ENCODE data around the gene ACSL5. TPM values are rescaled to one million over a fixed set of nuclear protein-coding genes. Genes with fewer than 3 reads are reported as not detected.

ACSL5 gene
- total and polyA plus RNA-seq, 2 donors = 13.0 to 15.9 TPM

GRCh38 chr10:112434988-112435619 is 61.2 kb downstream of the ACSL5 start:
- Histone ChIP-seq H3K4me3 (ENCODE audit: low read length in 2 of 2) (no peak overlapping the region), H3K36me3 (ENCODE audit: control insufficient read depth in 2 of 2, insufficient read depth in 2 of 2, low read length in 1 of 2) (peaks cover 26 to 54% of the 10 kb centered on the region in 2 donors), H3K27ac (ENCODE audit: low read depth in 1 of 2, low read length in 1 of 2) (no peak overlapping the region), H3K9me3 (ENCODE audit: control insufficient read depth in 2 of 2, insufficient read depth in 1 of 2, low read length in 1 of 2) (no peaks in the 10 kb centered on the region), H3K4me1 (ENCODE audit: control insufficient read depth in 2 of 2, insufficient read depth in 2 of 2, low read length in 2 of 2) (no peaks in the 10 kb centered on the region), H3K27me3 (ENCODE audit: control insufficient read depth in 2 of 2, insufficient read depth in 1 of 2, low read length in 1 of 2) (no peaks in the 10 kb centered on the region)
- WGBS = 98% methylated on average over 2 of the region's 2 CpGs
- DNase-seq (ENCODE audit: low read depth in 6 of 9, low spot score in 9 of 9) = peak in 4 of 9 donors; percentile 7 to 37 (median 18)

GRCh38 chr10:112438356-112438755 is 64.4 kb downstream of the ACSL5 start:
- 99% methylated on average over 4 of the region's 4 CpGs for WGBS
- H3K27ac ChIP-seq (ENCODE audit: low read depth in 1 of 2, low read length in 1 of 2) = no peak overlapping the region

GRCh38 chr10:112441520-112441919 is 67.6 kb downstream of the ACSL5 start:
- DNase-seq (ENCODE audit: low read depth in 6 of 9, low spot score in 9 of 9) = no peak
- WGBS = 93% methylated on average over 1 of the region's 1 CpG
- Histone ChIP-seq H3K27ac (ENCODE audit: low read depth in 1 of 2, low read length in 1 of 2) (no peak overlapping the region), H3K4me1 (ENCODE audit: control insufficient read depth in 2 of 2, insufficient read depth in 2 of 2, low read length in 2 of 2) (peaks cover 2 to 5% of the 10 kb centered on the region in 2 donors), H3K36me3 (ENCODE audit: control insufficient read depth in 2 of 2, insufficient read depth in 2 of 2, low read length in 1 of 2) (peaks cover 34 to 43% of the 10 kb centered on the region in 2 donors), H3K4me3 (ENCODE audit: low read length in 2 of 2) (no peak overlapping the region), H3K27me3 (ENCODE audit: control insufficient read depth in 2 of 2, insufficient read depth in 1 of 2, low read length in 1 of 2) (no peaks in the 10 kb centered on the region), H3K9me3 (ENCODE audit: control insufficient read depth in 2 of 2, insufficient read depth in 1 of 2, low read length in 1 of 2) (no peaks in the 10 kb centered on the region)

More at GRCh38 chr10:112438356-112438755, 64.4 kb downstream of the ACSL5 start:
- no peak for DNase-seq (ENCODE audit: low read depth in 6 of 9, low spot score in 9 of 9)
- Histone ChIP-seq H3K4me1 (ENCODE audit: control insufficient read depth in 2 of 2, insufficient read depth in 2 of 2, low read length in 2 of 2) (no peaks in the 10 kb centered on the region), H3K27me3 (ENCODE audit: control insufficient read depth in 2 of 2, insufficient read depth in 1 of 2, low read length in 1 of 2) (no peaks in the 10 kb centered on the region), H3K36me3 (ENCODE audit: control insufficient read depth in 2 of 2, insufficient read depth in 2 of 2, low read length in 1 of 2) (peaks cover 39 to 47% of the 10 kb centered on the region in 2 donors), H3K4me3 (ENCODE audit: low read length in 2 of 2) (no peak overlapping the region), H3K9me3 (ENCODE audit: control insufficient read depth in 2 of 2, insufficient read depth in 1 of 2, low read length in 1 of 2) (no peaks in the 10 kb centered on the region)

- H3K9me3 ChIP-seq (ENCODE audit: control insufficient read depth in 2 of 2, insufficient read depth in 1 of 2, low read length in 1 of 2) = no peaks in the 10 kb centered on the region
Observed at GRCh38 chr10:112442063-112442462, 68.1 kb downstream of the ACSL5 start.

GRCh38 chr10:112446055-112446854 is 72.3 kb downstream of the ACSL5 start:
- H3K36me3 ChIP-seq (ENCODE audit: control insufficient read depth in 2 of 2, insufficient read depth in 2 of 2, low read length in 1 of 2) = peaks cover 7 to 22% of the 10 kb centered on the region in 2 donors
- H3K27me3 ChIP-seq (ENCODE audit: control insufficient read depth in 2 of 2, insufficient read depth in 1 of 2, low read length in 1 of 2) = no peaks in the 10 kb centered on the region
- peaks cover 2 to 5% of the 10 kb centered on the region in 2 donors for H3K4me1 ChIP-seq (ENCODE audit: control insufficient read depth in 2 of 2, insufficient read depth in 2 of 2, low read length in 2 of 2)
- no peaks in the 10 kb centered on the region for H3K9me3 ChIP-seq (ENCODE audit: control insufficient read depth in 2 of 2, insufficient read depth in 1 of 2, low read length in 1 of 2)
- H3K27ac ChIP-seq (ENCODE audit: low read depth in 1 of 2, low read length in 1 of 2) = peak overlapping the region; percentile 75 to 88
- peak in 4 of 9 donors; percentile 4 to 27 (median 6) for DNase-seq (ENCODE audit: low read depth in 6 of 9, low spot score in 9 of 9)
- WGBS = 8% methylated on average over 20 of the region's 20 CpGs
- H3K4me3 ChIP-seq (ENCODE audit: low read length in 2 of 2) = peak overlapping the region; percentile 81 to 92

More at GRCh38 chr10:112442063-112442462, 68.1 kb downstream of the ACSL5 start:
- H3K4me3 ChIP-seq (ENCODE audit: low read length in 2 of 2) = no peak overlapping the region
- peaks cover 34 to 39% of the 10 kb centered on the region in 2 donors for H3K36me3 ChIP-seq (ENCODE audit: control insufficient read depth in 2 of 2, insufficient read depth in 2 of 2, low read length in 1 of 2)
- WGBS = 94% methylated on average over 3 of the region's 3 CpGs
- no peak for DNase-seq (ENCODE audit: low read depth in 6 of 9, low spot score in 9 of 9)
- H3K27me3 ChIP-seq (ENCODE audit: control insufficient read depth in 2 of 2, insufficient read depth in 1 of 2, low read length in 1 of 2) = no peaks in the 10 kb centered on the region
- H3K27ac ChIP-seq (ENCODE audit: low read depth in 1 of 2, low read length in 1 of 2) = no peak overlapping the region
- H3K4me1 ChIP-seq (ENCODE audit: control insufficient read depth in 2 of 2, insufficient read depth in 2 of 2, low read length in 2 of 2) = peaks cover 2 to 5% of the 10 kb centered on the region in 2 donors

GRCh38 chr10:112446855-112447619 is 73.1 kb downstream of the ACSL5 start, which contains the start of the genes VTI1A and ZDHHC6:
Gene VTI1A, plus strand, starts transcription at chr10:112447215. Its CDS starts 159 bp downstream, at chr10:112447374.
Gene ZDHHC6, minus strand, starts transcription at chr10:112446914. Its CDS starts 1,478 bp downstream, at chr10:112445436.
- Histone ChIP-seq H3K36me3 (ENCODE audit: control insufficient read depth in 2 of 2, insufficient read depth in 2 of 2, low read length in 1 of 2) (peaks cover 3 to 17% of the 10 kb centered on the region in 2 donors), H3K4me1 (ENCODE audit: control insufficient read depth in 2 of 2, insufficient read depth in 2 of 2, low read length in 2 of 2) (peaks cover 2 to 5% of the 10 kb centered on the region in 2 donors), H3K27me3 (ENCODE audit: control insufficient read depth in 2 of 2, insufficient read depth in 1 of 2, low read length in 1 of 2) (no peaks in the 10 kb centered on the region), H3K9me3 (ENCODE audit: control insufficient read depth in 2 of 2, insufficient read depth in 1 of 2, low read length in 1 of 2) (no peaks in the 10 kb centered on the region), H3K4me3 (ENCODE audit: low read length in 2 of 2) (peak within 1 kb of the TSS; percentile 81 to 92), H3K27ac (ENCODE audit: low read depth in 1 of 2, low read length in 1 of 2) (peak within 1 kb of the TSS; percentile 75 to 88)
- WGBS = under 1% methylated on average over 59 of the region's 59 CpGs
- DNase-seq (ENCODE audit: low read depth in 6 of 9, low spot score in 9 of 9) = peak; percentile 71 to 94 (median 85)

- H3K27me3 ChIP-seq (ENCODE audit: control insufficient read depth in 2 of 2, insufficient read depth in 1 of 2, low read length in 1 of 2) = no peaks in the 10 kb centered on the region
- H3K36me3 ChIP-seq (ENCODE audit: control insufficient read depth in 2 of 2, insufficient read depth in 2 of 2, low read length in 1 of 2) = peaks cover 3 to 14% of the 10 kb centered on the region in 2 donors
- no peaks in the 10 kb centered on the region for H3K9me3 ChIP-seq (ENCODE audit: control insufficient read depth in 2 of 2, insufficient read depth in 1 of 2, low read length in 1 of 2)
- 3% methylated on average over 10 of the region's 10 CpGs for WGBS
- H3K27ac ChIP-seq (ENCODE audit: low read depth in 1 of 2, low read length in 1 of 2) = peak overlapping the region in 1 of 2 donors; percentile 75
- peaks cover 2 to 5% of the 10 kb centered on the region in 2 donors for H3K4me1 ChIP-seq (ENCODE audit: control insufficient read depth in 2 of 2, insufficient read depth in 2 of 2, low read length in 2 of 2)
- peak in 2 of 9 donors; percentile 20 to 45 for DNase-seq (ENCODE audit: low read depth in 6 of 9, low spot score in 9 of 9)
- peak overlapping the region; percentile 81 to 92 for H3K4me3 ChIP-seq (ENCODE audit: low read length in 2 of 2)
Observed at GRCh38 chr10:112447620-112447928, 73.7 kb downstream of the ACSL5 start.

GRCh38 chr10:112448888-112449287 is 75.0 kb downstream of the ACSL5 start:
- Histone ChIP-seq H3K27ac (ENCODE audit: low read depth in 1 of 2, low read length in 1 of 2) (no peak overlapping the region), H3K4me1 (ENCODE audit: control insufficient read depth in 2 of 2, insufficient read depth in 2 of 2, low read length in 2 of 2) (peaks cover 2 to 5% of the 10 kb centered on the region in 2 donors), H3K36me3 (ENCODE audit: control insufficient read depth in 2 of 2, insufficient read depth in 2 of 2, low read length in 1 of 2) (peaks cover 3 to 7% of the 10 kb centered on the region in 2 donors), H3K4me3 (ENCODE audit: low read length in 2 of 2) (no peak overlapping the region), H3K9me3 (ENCODE audit: control insufficient read depth in 2 of 2, insufficient read depth in 1 of 2, low read length in 1 of 2) (no peaks in the 10 kb centered on the region), H3K27me3 (ENCODE audit: control insufficient read depth in 2 of 2, insufficient read depth in 1 of 2, low read length in 1 of 2) (no peaks in the 10 kb centered on the region)
- no peak for DNase-seq (ENCODE audit: low read depth in 6 of 9, low spot score in 9 of 9)
- WGBS = 92% methylated on average over 4 of the region's 4 CpGs
